Liver (tissue), 3 donors: ENCODE measurements around the gene DPP9.

ENCODE experiments used
- ATF3 ChIP-seq: IDR thresholded peaks from 2 replicates; pipeline ENCODE4 v1.6.1; 2016; ENCODE audit warnings: antibody characterized with exemption
- EGR1 ChIP-seq, 2 donors: IDR thresholded peaks; 2 replicates each; pipeline ENCODE4 v1.6.1; 2016 to 2018; ENCODE audit warnings: antibody characterized with exemption in 2 of 2, low read depth in 2 of 2
- FOXA1 ChIP-seq: IDR thresholded peaks from 2 replicates; pipeline ENCODE4 v1.6.1; 2016; ENCODE audit warnings: antibody characterized with exemption
- GABPA ChIP-seq, 2 donors: IDR thresholded peaks in 1 of 2; conservative IDR thresholded peaks in 1 of 2; 2 replicates each; pipeline ENCODE4 v1.6.1; 2016; ENCODE audit warnings: antibody characterized with exemption in 2 of 2, mild to moderate bottlenecking in 1 of 2, moderate library complexity in 1 of 2
- JUND ChIP-seq, 2 donors: IDR thresholded peaks; 2 replicates each; pipeline ENCODE4 v1.6.1; 2016; ENCODE audit warnings: antibody characterized with exemption in 2 of 2
- RAD21 ChIP-seq, 2 donors: IDR thresholded peaks; 2 replicates each; pipeline ENCODE4 v1.6.1; 2016; ENCODE audit warnings: antibody characterized with exemption in 2 of 2, mild to moderate bottlenecking in 2 of 2
- TAF1 ChIP-seq: conservative IDR thresholded peaks from 2 replicates; pipeline ENCODE4 v1.6.1; 2016; ENCODE audit warnings: antibody characterized with exemption, mild to moderate bottlenecking
- ZBTB33 ChIP-seq: IDR thresholded peaks from 2 replicates; pipeline ENCODE4 v1.6.1; 2016; ENCODE audit warnings: antibody characterized with exemption
- TF ChIP-seq, protein P1 (sequence below): fragments of 150-350 bp; IDR thresholded peaks from 2 replicates; pipeline ENCODE4 v1.5.1; 2017; ENCODE audit warnings: improper control_type of control experiment, low read depth, low read length; ENCODE audit not compliant: missing input control
- TF ChIP-seq, protein P2 (sequence below): IDR thresholded peaks from 2 replicates; pipeline ENCODE4 v1.6.1; 2016; ENCODE audit warnings: antibody characterized with exemption, mild to moderate bottlenecking
- donor health status: healthy.
- donor health status: healthy.

DNA sequence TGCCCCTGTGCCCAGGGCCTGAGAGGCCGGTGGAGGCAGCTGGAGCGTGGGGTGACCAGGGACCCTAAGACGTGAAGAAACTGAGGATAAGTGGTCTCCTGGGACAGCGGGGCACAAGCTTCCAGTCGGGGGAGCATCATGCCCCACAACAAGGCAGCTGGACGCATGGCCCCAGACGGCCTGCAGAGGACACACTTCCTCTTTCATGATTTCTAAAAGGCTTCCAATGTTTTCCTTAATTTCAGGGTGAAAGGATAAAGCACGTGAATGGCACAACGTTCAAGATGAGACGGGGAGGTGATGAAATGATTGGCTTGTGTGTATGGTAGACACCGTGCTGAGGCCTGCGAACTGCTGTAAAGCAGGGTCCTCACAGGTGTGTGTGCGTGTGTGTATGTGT lies 33.3 kb downstream of the DPP9 start:
- no peak for TF ChIP-seq JUND (IDR thresholded peaks at IDR 0.05)
- TF ChIP-seq, protein P1, sequence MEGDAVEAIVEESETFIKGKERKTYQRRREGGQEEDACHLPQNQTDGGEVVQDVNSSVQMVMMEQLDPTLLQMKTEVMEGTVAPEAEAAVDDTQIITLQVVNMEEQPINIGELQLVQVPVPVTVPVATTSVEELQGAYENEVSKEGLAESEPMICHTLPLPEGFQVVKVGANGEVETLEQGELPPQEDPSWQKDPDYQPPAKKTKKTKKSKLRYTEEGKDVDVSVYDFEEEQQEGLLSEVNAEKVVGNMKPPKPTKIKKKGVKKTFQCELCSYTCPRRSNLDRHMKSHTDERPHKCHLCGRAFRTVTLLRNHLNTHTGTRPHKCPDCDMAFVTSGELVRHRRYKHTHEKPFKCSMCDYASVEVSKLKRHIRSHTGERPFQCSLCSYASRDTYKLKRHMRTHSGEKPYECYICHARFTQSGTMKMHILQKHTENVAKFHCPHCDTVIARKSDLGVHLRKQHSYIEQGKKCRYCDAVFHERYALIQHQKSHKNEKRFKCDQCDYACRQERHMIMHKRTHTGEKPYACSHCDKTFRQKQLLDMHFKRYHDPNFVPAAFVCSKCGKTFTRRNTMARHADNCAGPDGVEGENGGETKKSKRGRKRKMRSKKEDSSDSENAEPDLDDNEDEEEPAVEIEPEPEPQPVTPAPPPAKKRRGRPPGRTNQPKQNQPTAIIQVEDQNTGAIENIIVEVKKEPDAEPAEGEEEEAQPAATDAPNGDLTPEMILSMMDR = peak; percentile 3
- no peak for TF ChIP-seq TAF1
- no peak for TF ChIP-seq ATF3
- TF ChIP-seq ZBTB33 = no peak
- TF ChIP-seq, protein P2, sequence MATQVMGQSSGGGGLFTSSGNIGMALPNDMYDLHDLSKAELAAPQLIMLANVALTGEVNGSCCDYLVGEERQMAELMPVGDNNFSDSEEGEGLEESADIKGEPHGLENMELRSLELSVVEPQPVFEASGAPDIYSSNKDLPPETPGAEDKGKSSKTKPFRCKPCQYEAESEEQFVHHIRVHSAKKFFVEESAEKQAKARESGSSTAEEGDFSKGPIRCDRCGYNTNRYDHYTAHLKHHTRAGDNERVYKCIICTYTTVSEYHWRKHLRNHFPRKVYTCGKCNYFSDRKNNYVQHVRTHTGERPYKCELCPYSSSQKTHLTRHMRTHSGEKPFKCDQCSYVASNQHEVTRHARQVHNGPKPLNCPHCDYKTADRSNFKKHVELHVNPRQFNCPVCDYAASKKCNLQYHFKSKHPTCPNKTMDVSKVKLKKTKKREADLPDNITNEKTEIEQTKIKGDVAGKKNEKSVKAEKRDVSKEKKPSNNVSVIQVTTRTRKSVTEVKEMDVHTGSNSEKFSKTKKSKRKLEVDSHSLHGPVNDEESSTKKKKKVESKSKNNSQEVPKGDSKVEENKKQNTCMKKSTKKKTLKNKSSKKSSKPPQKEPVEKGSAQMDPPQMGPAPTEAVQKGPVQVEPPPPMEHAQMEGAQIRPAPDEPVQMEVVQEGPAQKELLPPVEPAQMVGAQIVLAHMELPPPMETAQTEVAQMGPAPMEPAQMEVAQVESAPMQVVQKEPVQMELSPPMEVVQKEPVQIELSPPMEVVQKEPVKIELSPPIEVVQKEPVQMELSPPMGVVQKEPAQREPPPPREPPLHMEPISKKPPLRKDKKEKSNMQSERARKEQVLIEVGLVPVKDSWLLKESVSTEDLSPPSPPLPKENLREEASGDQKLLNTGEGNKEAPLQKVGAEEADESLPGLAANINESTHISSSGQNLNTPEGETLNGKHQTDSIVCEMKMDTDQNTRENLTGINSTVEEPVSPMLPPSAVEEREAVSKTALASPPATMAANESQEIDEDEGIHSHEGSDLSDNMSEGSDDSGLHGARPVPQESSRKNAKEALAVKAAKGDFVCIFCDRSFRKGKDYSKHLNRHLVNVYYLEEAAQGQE = no peak
- peak in 1 of 2 donors; percentile 34 for TF ChIP-seq RAD21 (IDR thresholded peaks at IDR 0.05)
- no peak for TF ChIP-seq FOXA1
- no peak for TF ChIP-seq EGR1 (IDR thresholded peaks at IDR 0.05; ENCODE audit: low read depth in 2 of 2)
- no peak for TF ChIP-seq GABPA (IDR thresholded peaks at IDR 0.05 in 1 of 2, conservative IDR thresholded peaks at IDR 0.05 in 1 of 2)
